Right ventricle myocardium inferior (tissue), 1 donor: Measurements from ENCODE around the gene OPA1. TPM values are rescaled to one million over a fixed set of nuclear protein-coding genes. Genes with fewer than 3 reads are reported as not detected.
"Not testable (repeated sequence)": the region's sequence is repeated elsewhere in the genome, so short reads cannot be mapped to it uniquely, and the experiment has no call there.

ENCODE experiments used
- ATAC-seq: fragments of 200-7000 bp; cut with Tn5 transposase; one replicate; pipeline ENCODE4 v1.9.1; 2020; ENCODE audit warnings: mild to moderate bottlenecking, moderate library complexity
- DNase-seq: peaks from one replicate; pipeline ENCODE4 v3.0.0; 2021; ENCODE audit errors: missing footprints
- intact Hi-C: fragments of 100-400 bp; cut with DNase I; formaldehyde crosslinking; loops from one replicate; pipeline ENCODE4 v1.11.0; 2022
- total RNA-seq: library from RNA; stranded (reverse); fragmentation: NEBNext Ultra II Directional; extraction: Animal tissue kit (Norgen Biotek cat#: 25700); gene quantifications from one replicate; pipeline ENCODE4 v1.2.1, GENCODE V29; 2021
- donor health status: DM: no; HTN: yes; CAD: no; lungs with severe emphysema.

Gene OPA1
- total RNA-seq, 1 donor from 2014 or later: 111 TPM

GRCh38 chr3:193586526-193586925, 6.5 kb upstream of the OPA1 start:
- DNase-seq: no peak
- no peak for ATAC-seq
- intact Hi-C loops: no loop called here

DNA sequence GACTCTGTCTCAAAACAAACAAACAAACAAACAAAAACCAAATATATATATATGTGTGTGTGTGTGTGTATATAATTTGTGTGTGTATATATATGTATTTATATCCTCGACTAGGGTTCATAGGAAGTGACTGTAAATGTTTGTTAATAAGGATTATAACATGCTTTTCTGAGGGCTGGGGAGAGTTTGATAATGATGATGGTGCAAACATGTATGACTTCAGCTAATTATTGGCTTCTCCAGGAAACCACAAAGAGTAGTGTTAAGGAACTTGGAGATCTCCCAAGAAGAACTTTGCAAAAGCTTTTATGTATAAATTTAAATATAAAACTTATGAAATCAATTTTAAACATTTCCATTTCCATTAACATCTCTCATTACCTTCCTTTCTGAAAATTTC, 3.9 kb upstream of the OPA1 start:
- DNase-seq (no peak), ATAC-seq (no peak)
- intact Hi-C loops: no loop called here

DNA sequence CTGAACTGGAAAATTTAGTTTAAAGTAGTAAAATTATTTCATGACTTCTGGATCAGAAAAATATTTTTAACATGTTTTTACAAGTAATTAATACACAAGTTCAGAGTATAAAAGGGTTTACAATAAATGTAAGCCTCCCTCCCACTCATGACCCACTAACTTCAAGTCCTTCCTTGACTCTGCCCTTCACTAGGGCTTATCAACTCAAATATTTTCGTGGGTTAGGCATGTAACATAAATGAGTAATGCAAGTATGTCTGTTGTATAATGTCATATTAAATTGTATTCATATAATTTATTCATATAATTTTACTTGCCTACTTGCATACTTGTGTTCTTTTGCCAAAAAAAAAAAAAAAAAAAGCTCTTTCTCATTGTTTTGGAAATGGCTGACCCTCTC, 3.4 kb upstream of the OPA1 start:
- intact Hi-C loops: no loop called here
- no peak for ATAC-seq
- DNase-seq: no peak

DNA sequence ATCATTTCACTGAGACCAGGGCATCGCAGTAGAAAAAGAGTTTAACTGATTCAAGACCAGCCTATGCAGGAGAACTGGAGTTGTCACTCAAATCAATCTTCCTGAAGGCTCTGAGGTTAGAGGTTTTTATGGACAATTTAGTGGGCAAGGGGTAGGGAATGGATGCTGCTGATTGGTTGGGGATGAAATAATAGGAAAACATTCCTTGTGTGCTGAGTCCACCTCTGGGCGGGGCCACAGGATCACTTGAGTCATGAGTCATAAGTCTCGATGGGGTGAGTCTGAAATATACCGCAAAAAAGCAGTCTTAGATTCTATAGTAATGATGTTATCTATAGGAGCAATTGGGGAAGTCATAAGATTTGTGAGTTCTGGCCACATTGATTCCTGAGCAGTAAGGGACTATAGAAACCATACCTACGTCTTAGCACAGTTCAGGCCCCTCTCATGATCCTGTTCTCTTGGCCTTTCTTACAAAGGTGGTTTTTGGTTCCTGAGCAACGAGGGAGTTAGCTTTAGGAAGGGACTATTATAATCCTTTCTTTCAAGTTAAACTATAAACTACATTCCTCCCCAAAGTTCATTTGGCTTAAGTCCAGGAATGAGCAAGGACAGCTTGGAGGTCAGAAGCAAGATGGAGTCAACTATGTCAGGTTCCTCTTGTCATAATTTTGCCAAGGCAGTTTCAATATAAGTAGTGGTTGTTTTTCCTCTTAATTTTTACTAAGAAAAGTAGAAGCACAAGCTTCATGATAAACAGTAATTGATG, 2.7 kb upstream of the OPA1 start:
- ATAC-seq (no peak), DNase-seq (no peak)
- intact Hi-C loops: no loop called here

DNA sequence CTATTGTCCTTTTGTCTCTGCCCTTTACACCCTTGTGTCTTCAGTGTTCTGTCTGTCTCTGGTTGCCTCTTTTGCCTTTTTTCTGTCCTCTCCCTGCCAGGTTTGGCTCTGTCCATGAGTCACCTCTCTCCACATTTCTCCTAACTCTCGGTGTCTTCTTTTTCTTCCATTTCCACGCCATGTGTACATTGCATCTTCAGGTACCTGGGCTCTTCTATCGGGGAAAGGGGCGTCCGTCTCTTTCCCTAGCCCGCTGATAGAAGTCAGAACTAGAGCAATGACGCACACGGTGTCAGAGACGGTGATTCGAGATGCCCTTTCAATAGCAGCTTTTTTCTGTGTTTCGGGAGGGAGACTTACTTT, 641 bp downstream of the OPA1 start:
- ATAC-seq (peak; percentile 4), DNase-seq (no peak)
- intact Hi-C loops: no loop called here

DNA sequence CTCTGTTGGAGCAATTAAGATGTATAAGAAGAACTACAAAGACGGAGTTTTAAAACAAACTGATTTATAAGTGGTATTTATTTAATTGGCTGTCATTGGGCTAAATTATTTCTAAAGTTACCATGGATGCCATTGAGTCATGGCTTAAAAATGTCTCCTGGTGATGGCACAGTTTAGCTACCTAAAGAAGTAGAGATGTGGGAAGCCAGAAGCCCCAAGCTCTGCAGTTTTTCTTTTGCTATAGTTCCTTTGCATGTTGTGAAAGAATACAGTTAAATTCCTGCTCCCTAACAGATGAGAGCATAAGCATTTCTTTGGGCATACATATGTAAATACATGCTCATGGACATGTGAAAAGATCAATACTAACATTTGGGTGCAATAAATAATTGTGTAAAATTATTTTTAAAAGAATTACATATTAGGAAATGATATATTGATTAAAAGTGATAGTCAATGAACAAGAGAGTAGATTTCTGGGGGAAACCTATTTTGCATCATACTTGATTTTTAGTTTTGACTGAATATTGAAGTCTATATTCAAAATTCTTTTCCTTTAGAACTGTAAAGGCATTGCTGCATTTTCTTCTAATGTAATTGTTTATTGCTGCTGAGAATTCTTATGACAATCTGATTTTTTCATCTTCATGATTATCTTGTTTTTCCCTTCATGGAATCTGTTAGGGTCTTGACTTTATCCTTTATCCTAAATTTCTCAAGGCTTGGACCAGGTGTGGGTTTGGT, 2.1 kb downstream of the OPA1 start:
- no peak for DNase-seq
- intact Hi-C loops: no loop called here
- ATAC-seq: no peak

DNA sequence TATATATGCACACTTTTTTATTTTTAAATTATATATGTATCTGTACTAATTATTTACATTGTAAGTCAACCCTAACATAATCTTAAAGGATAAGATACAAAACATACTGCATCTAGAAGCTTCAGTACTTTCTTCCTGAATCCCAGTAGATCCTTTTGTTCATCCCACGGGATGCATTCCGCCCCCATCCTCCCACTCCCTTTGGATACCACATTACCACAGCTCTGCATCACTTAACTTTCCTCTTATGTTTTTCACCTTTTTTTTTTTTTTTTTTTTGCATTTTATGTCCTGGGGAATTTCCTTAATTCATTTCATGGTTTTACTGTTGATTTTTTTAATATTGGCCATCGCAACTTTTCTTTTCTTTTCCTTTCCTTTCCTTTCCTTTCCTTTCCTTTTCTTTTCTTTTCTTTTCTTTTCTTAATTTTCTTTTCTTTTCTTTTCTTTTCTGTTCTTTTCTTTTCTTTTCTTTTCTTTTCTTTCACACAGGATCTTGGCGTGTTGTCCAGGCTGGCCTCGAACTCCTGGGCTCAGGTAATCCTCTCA, 3.0 kb downstream of the OPA1 start:
- intact Hi-C loops: no loop called here
- DNase-seq (no peak), ATAC-seq (no peak)

- DNase-seq (no peak), ATAC-seq (no peak)
- intact Hi-C loops: no loop called here
Observed at GRCh38 chr3:193598202-193598601, 5.2 kb downstream of the OPA1 start.

- ATAC-seq (no peak), DNase-seq (no peak)
- intact Hi-C loops: no loop called here
Observed at GRCh38 chr3:193599393-193599792, 6.4 kb downstream of the OPA1 start.

DNA sequence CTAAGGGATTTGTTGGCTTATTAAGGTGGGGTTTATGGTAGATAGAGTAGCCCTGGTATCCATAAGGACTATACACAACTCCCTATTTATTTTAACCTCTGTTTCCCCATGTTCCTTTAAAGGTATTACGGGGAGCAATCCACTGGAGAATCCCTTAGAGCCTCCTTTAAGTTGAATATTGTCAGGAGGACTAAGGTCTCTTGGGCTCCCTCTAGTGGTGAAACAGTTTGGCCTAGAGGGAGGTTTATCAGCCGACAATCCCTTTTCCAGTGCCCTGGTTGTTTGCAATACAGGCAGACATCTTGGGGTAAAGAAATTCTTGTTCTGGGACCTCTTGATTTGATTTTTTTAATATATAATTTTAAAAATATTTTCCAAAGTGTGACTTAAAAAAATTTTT, 12.9 kb downstream of the OPA1 start:
- ATAC-seq: peak; percentile 71
- intact Hi-C loops: no loop called here
- DNase-seq: no peak

DNA sequence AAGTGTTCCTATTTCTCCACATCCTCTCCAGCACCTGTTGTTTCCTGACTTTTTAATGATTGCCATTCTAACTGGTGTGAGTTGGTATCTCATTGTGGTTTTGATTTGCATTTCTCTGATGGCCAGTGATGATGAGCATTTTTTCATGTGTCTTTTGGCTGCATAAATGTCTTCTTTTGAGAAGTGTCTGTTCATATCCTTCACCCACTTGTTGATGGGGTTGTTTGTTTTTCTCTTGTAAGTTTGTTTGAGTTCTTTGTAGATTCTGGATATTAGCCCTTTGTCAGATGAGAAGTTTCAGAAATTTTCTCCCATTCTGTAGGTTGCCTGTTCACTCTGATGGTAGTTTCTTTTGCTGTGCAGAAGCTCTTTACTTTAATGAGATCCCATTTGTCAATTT, 13.9 kb downstream of the OPA1 start:
- ATAC-seq, intact Hi-C loops, DNase-seq: not testable (repeated sequence)

DNA sequence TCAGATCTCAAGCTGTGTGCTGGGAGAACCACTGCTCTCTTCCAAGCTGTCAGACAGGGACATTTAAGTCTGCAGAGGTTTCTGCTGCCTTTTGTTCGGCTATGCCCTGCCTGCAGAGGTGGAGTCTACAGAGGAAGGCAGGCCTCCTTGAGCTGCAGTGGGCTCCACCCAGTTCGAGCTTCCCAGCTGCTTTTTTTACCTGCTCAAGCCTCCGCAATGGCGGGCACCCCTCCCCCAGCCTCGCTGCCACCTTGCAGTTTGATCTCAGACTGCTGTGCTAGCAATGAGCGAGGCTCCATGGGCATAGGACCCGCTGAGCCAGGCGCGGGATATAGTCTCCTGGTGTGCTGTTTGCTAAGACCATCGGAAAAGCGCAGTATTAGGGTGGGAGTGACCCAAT, 17.5 kb downstream of the OPA1 start:
- DNase-seq, ATAC-seq, intact Hi-C loops: not testable (repeated sequence)

GRCh38 chr3:193614430-193614829, 21.4 kb downstream of the OPA1 start:
- no peak for ATAC-seq
- no peak for DNase-seq
- intact Hi-C loops: no loop called here

DNA sequence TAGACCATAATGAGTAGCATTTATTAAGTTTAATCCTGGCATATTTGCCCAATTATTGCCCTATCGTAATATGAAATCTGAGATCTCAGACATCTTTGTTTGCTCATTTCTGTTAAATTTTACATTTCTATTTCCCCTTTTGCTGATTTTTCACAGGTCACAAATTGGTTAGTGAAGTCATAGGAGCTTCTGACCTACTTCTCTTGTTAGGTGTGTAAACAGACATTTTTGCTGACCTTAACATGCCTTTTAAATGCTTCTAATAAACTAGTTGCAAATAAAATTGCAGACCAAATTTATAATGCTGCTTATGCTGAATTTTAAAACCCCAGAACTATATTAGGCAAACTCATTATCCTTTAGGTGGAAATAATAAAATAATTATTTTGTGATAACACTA, 24.6 kb downstream of the OPA1 start:
- intact Hi-C loops: no loop called here
- ATAC-seq (no peak), DNase-seq (no peak)

DNA sequence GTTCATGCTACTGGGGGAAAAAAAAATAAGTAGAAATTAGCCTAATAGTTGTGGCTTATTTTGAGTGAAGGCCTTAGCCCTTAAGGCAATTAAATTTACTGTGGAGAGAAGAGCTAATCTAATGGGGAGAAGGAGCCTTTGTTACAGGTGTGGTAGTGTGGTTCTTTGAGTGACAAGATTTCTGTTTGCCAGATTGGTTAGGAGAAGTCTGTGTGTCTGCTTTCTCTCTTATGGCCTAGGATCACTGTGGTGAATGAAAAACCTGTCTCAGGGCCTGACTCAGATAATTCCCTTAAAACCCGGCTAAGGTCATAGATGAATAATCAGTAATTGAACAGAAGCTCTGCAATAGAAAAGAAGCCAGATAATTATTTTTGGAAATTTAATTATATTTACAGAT, 27.0 kb downstream of the OPA1 start:
- DNase-seq (no peak), ATAC-seq (no peak)
- intact Hi-C loops: no loop called here

- intact Hi-C loops: no loop called here
- DNase-seq (no peak), ATAC-seq (no peak)
Observed at GRCh38 chr3:193620650-193621049, 27.6 kb downstream of the OPA1 start.

DNA sequence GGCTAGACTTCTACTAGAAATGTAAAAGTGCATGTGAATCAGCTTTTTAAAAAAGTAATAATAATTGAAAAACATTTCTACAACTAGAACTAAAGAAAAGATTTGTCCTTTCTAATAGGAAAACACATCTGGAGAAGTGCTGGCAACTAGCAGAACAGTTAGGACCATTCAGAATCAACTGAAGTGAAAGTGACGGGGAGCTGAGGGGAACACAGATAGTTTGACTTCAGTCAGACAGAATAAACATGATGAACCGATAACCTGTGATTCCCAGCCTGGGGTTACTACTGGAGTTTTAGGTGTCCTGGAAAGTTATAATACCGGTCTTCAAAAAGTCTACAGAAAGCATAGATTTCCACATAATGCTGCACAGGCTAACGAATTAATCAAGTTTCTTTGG, 28.1 kb downstream of the OPA1 start:
- intact Hi-C loops: no loop called here
- ATAC-seq: no peak
- no peak for DNase-seq

- DNase-seq (no peak), ATAC-seq (no peak)
- intact Hi-C loops: no loop called here
Observed at GRCh38 chr3:193630005-193630404, 37.0 kb downstream of the OPA1 start.

GRCh38 chr3:193637831-193638230, 44.8 kb downstream of the OPA1 start:
- DNase-seq (no peak), ATAC-seq (no peak)
- intact Hi-C loops: no loop called here

DNA sequence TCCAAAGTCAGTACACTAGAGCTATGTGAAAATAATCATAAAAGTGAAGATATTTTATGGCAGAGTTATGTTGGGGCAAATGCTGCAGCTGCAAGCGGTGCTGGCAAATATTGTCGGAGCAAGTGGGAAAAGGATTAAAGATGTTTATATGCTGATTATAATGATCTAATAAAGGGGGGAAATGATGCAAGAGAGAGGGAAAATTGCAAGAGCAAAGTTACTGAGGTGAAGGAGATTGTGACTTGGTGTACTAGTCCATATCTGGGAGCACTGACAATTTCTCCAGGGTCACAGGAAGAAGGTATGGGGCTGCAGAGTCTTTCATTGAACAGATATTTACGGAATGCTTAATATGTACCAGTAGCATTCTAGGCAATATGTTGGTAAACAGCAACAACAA, 45.8 kb downstream of the OPA1 start:
- no peak for DNase-seq
- intact Hi-C loops: no loop called here
- ATAC-seq: no peak
